Keratinocyte (primary cell): ENCODE results near the gene KIF24. TPM values are rescaled to one million over a fixed set of nuclear protein-coding genes. Genes with fewer than 3 reads are reported as not detected.

Source experiments
- DNase-seq: peaks from one replicate; pipeline ENCODE4 v3.0.0-alpha.2; 2011; ENCODE audit warnings: low read depth, missing footprints, low spot score
- FAIRE-seq: peaks from 2 replicates; lab custom pipeline; 2011; peaks lifted over from hg19 to GRCh38; lab: Jason Lieb, UNC
- H2AFZ ChIP-seq: 2 replicates; pipeline ENCODE4 v1.6.0; 2012; ENCODE audit warnings: low read length, control low read depth, inconsistent platforms; ENCODE audit not compliant: control insufficient read depth
- H3K27ac ChIP-seq: 2 replicates; pipeline ENCODE4 v1.5.1; 2011; ENCODE audit warnings: low read length; ENCODE audit not compliant: control insufficient read depth, insufficient read depth
- H3K27me3 ChIP-seq: 3 replicates; pipeline ENCODE4 v1.6.0; 2011; ENCODE audit warnings: low read length; ENCODE audit not compliant: control insufficient read depth, insufficient read depth; ENCODE audit errors: extremely low read depth
- H3K36me3 ChIP-seq, 2 experiments: 2 replicates in 1 of 2; 3 replicates in 1 of 2; pipeline ENCODE4 v1.5.1; 2011; ENCODE audit warnings: low read length in 2 of 2, mild to moderate bottlenecking in 1 of 2; ENCODE audit not compliant: control insufficient read depth in 2 of 2, insufficient read depth in 2 of 2; ENCODE audit errors: extremely low read depth in 1 of 2
- H3K4me1 ChIP-seq: 3 replicates; pipeline ENCODE4 v1.5.1; 2011; ENCODE audit warnings: low read length; ENCODE audit not compliant: control insufficient read depth, insufficient read depth; ENCODE audit errors: extremely low read depth
- H3K4me2 ChIP-seq: 3 replicates; pipeline ENCODE4 v1.6.0; 2011; ENCODE audit warnings: low read depth, low read length; ENCODE audit not compliant: control insufficient read depth, insufficient read depth; ENCODE audit errors: extremely low read depth
- H3K4me3 ChIP-seq, 3 experiments: fragments of 200-600 bp in 1 of 3; sonication (generic) in 1 of 3; 2 replicates in 2 of 3; 3 replicates in 1 of 3; pipeline ENCODE4 v1.5.1; 2011 to 2016; ENCODE audit warnings: low read length in 3 of 3, mild to moderate bottlenecking in 3 of 3, control low read depth in 2 of 3, inconsistent platforms in 1 of 3, low read depth in 1 of 3, mixed read lengths in 1 of 3, mixed run types in 1 of 3, moderate library complexity in 1 of 3; ENCODE audit not compliant: control insufficient read depth in 2 of 3, insufficient read depth in 2 of 3; ENCODE audit errors: extremely low read depth in 1 of 3
- H3K79me2 ChIP-seq: 2 replicates; pipeline ENCODE4 v1.6.0; 2012; ENCODE audit warnings: low read length; ENCODE audit not compliant: control insufficient read depth, insufficient read depth
- H3K9ac ChIP-seq: 3 replicates; pipeline ENCODE4 v1.6.0; 2011; ENCODE audit warnings: low read length; ENCODE audit not compliant: control insufficient read depth, insufficient read depth; ENCODE audit errors: extremely low read depth
- H3K9me1 ChIP-seq: 3 replicates; pipeline ENCODE4 v1.6.0; 2011; ENCODE audit warnings: low read length; ENCODE audit not compliant: control insufficient read depth, insufficient read depth; ENCODE audit errors: extremely low read depth
- H3K9me3 ChIP-seq: 2 replicates; pipeline ENCODE4 v1.5.1; 2012; ENCODE audit warnings: low read depth, low read length; ENCODE audit not compliant: control insufficient read depth
- H4K20me1 ChIP-seq: 3 replicates; pipeline ENCODE4 v1.6.0; 2011; ENCODE audit warnings: low read length; ENCODE audit not compliant: control insufficient read depth, insufficient read depth; ENCODE audit errors: extremely low read depth
- CTCF ChIP-seq, 3 experiments: IDR thresholded peaks in 1 of 3; conservative IDR thresholded peaks in 1 of 3; optimal IDR thresholded peaks in 1 of 3; 2 replicates in 2 of 3; 3 replicates in 1 of 3; pipeline versions ENCODE3 to v1.5.1; 2011; ENCODE audit warnings: low read length in 3 of 3, mild to moderate bottlenecking in 3 of 3, moderate library complexity in 2 of 3, control low read depth in 1 of 3, inconsistent platforms in 1 of 3; ENCODE audit not compliant: insufficient read depth in 2 of 3; ENCODE audit errors: extremely low read depth in 1 of 3
- EZH2 ChIP-seq: IDR thresholded peaks from one replicate; pipeline ENCODE4 v1.6.1; 2012; ENCODE audit warnings: inconsistent platforms, mild to moderate bottlenecking, low read length, moderate library complexity
- dilution Hi-C: fragments of 300-500 bp; cut with MboI; formaldehyde crosslinking; loops from one replicate; pipeline ENCODE4 v1.7.0; 2020; ENCODE audit warnings: low sequenced_read_pairs; ENCODE audit not compliant: extremely low pct_ligation_motif_present
- polyA plus RNA-seq, 5 experiments: library from polyadenylated mRNA; depleted of rRNA in 3 of 5; stranded (reverse) in 3 of 5; stranded (forward) in 1 of 5; unstranded in 1 of 5; fragments of >200 nt; gene quantifications; 1 replicate in 1 of 5; 2 replicates in 3 of 5; 3 replicates in 1 of 5; pipeline versions ENCODE4 v1.2.1 to v1.2.3, GENCODE V29; 2011 to 2012; ENCODE audit warnings: missing spikeins in 2 of 5, low read depth in 1 of 5, low replicate concordance in 1 of 5

The KIF24 gene
- polyA plus RNA-seq, 1 donor (not counting 4 experiments of a cell fraction or from before 2014, with no cell fraction given): 1.8 TPM

GRCh38 chr9:34289159-34289558 is 39.9 kb downstream of the KIF24 start:
- no peak overlapping the region for H3K4me2 ChIP-seq
- no peak for DNase-seq
- no peaks in the 10 kb centered on the region for H3K27me3 ChIP-seq
- H3K9ac ChIP-seq: no peak overlapping the region
- H3K79me2 ChIP-seq: no peaks in the 10 kb centered on the region
- no peak overlapping the region for H3K4me3 ChIP-seq
- no peak overlapping the region for H2AFZ ChIP-seq
- H3K36me3 ChIP-seq: peaks cover 0 to 3% of the 10 kb centered on the region in 2 experiments
- dilution Hi-C loops: no loop called here
- H4K20me1 ChIP-seq: no peaks in the 10 kb centered on the region
- no peaks in the 10 kb centered on the region for H3K4me1 ChIP-seq
- no peaks in the 10 kb centered on the region for H3K9me1 ChIP-seq
- TF ChIP-seq CTCF (optimal IDR thresholded peaks at IDR 0.05 in 1 of 3, IDR thresholded peaks at IDR 0.05 in 1 of 3, conservative IDR thresholded peaks at IDR 0.05 in 1 of 3; ENCODE audit: extremely low read depth in 1 of 3, insufficient read depth in 2 of 3, low read length in 3 of 3): no peak
- no peak for TF ChIP-seq EZH2
- no peak for FAIRE-seq
- H3K27ac ChIP-seq: no peak overlapping the region
- no peaks in the 10 kb centered on the region for H3K9me3 ChIP-seq

GRCh38 chr9:34282096-34282495 is 47.0 kb downstream of the KIF24 start:
- Histone ChIP-seq H3K36me3 (peaks cover 0 to 3% of the 10 kb centered on the region in 2 experiments), H2AFZ (no peak overlapping the region), H3K4me1 (peaks cover 6% of the 10 kb centered on the region), H3K27ac (no peak overlapping the region), H3K9ac (no peak overlapping the region), H4K20me1 (no peaks in the 10 kb centered on the region), H3K9me3 (no peaks in the 10 kb centered on the region), H3K4me2 (no peak overlapping the region), H3K27me3 (no peaks in the 10 kb centered on the region), H3K79me2 (no peaks in the 10 kb centered on the region), H3K9me1 (no peaks in the 10 kb centered on the region), H3K4me3 (no peak overlapping the region)
- TF ChIP-seq CTCF (optimal IDR thresholded peaks at IDR 0.05 in 1 of 3, IDR thresholded peaks at IDR 0.05 in 1 of 3, conservative IDR thresholded peaks at IDR 0.05 in 1 of 3; ENCODE audit: extremely low read depth in 1 of 3, insufficient read depth in 2 of 3, low read length in 3 of 3) (no peak), EZH2 (no peak)
- dilution Hi-C loops: no loop called here
- no peak for FAIRE-seq
- DNase-seq: no peak
